CD14-positive monocyte (primary cell): ENCODE data around the gene HES3. TPM values are rescaled to one million over a fixed set of nuclear protein-coding genes. Genes with fewer than 3 reads are reported as not detected.

Experiments used
- DNase-seq, 3 donors: peaks; one replicate each; pipeline ENCODE4 v3.0.0-alpha.2; 2011 to 2022
- H2AFZ ChIP-seq: 2 replicates; pipeline ENCODE4 v1.6.0; 2012; ENCODE audit warnings: mild to moderate bottlenecking, low read depth, low read length, inconsistent platforms; ENCODE audit not compliant: insufficient read depth, poor library complexity, severe bottlenecking
- H3K27ac ChIP-seq, 2 donors: 1 replicate in 1 of 2; 2 replicates in 1 of 2; pipeline ENCODE4 v1.5.1; 2012 to 2013; ENCODE audit warnings: low read length in 2 of 2, control low read depth in 1 of 2, inconsistent platforms in 1 of 2, low read depth in 1 of 2, mild to moderate bottlenecking in 1 of 2
- H3K27me3 ChIP-seq, 2 donors: one replicate each; pipeline versions ENCODE4 v1.6.0 to v1.6.1; 2011 to 2013; ENCODE audit warnings: low read length in 2 of 2; ENCODE audit not compliant: control insufficient read depth in 2 of 2, insufficient read depth in 2 of 2
- H3K36me3 ChIP-seq, 2 donors: replicated peaks in 1 of 2; 1 replicate in 1 of 2; 2 replicates in 1 of 2; pipeline versions ENCODE4 v1.5.1 to v1.6.1; 2012 to 2013; ENCODE audit warnings: low read length in 2 of 2, control low read depth in 1 of 2, inconsistent platforms in 1 of 2, mild to moderate bottlenecking in 1 of 2; ENCODE audit not compliant: insufficient read depth in 2 of 2, control insufficient read depth in 1 of 2
- H3K4me1 ChIP-seq, 2 donors: 1 replicate in 1 of 2; 2 replicates in 1 of 2; pipeline versions ENCODE4 v1.5.1 to v1.6.1; 2012 to 2013; ENCODE audit warnings: low read length in 2 of 2, control low read depth in 1 of 2, inconsistent platforms in 1 of 2, mild to moderate bottlenecking in 1 of 2, moderate library complexity in 1 of 2; ENCODE audit not compliant: insufficient read depth in 2 of 2, control insufficient read depth in 1 of 2
- H3K4me2 ChIP-seq: replicated peaks from 2 replicates; pipeline ENCODE3; 2012; ENCODE audit warnings: low read length, moderate library complexity, mild to moderate bottlenecking; ENCODE audit not compliant: poor library complexity, severe bottlenecking; ENCODE audit errors: extremely low read depth
- H3K4me3 ChIP-seq, 3 experiments: fragments of 200-600 bp in 1 of 3; sonication (generic) in 1 of 3; replicated peaks in 1 of 3; 1 replicate in 2 of 3; 2 replicates in 1 of 3; pipeline ENCODE4 v1.5.1; 2011 to 2013; ENCODE audit warnings: low read length in 3 of 3, mild to moderate bottlenecking in 3 of 3, control low read depth in 2 of 3, low read depth in 2 of 3, inconsistent platforms in 1 of 3, moderate library complexity in 1 of 3
- H3K79me2 ChIP-seq: 2 replicates; pipeline ENCODE4 v1.6.0; 2012; ENCODE audit warnings: mild to moderate bottlenecking, control low read depth, inconsistent platforms, low read length, moderate library complexity; ENCODE audit not compliant: insufficient read depth
- H3K9ac ChIP-seq: 2 replicates; pipeline ENCODE4 v1.6.0; 2017; ENCODE audit warnings: low read length, mild to moderate bottlenecking; ENCODE audit not compliant: insufficient read depth, poor library complexity, severe bottlenecking
- H3K9me3 ChIP-seq, 2 donors: replicated peaks in 1 of 2; 1 replicate in 1 of 2; 2 replicates in 1 of 2; pipeline versions ENCODE4 v1.5.1 to v1.6.1; 2012 to 2013; ENCODE audit warnings: low read length in 2 of 2, control low read depth in 1 of 2; ENCODE audit not compliant: control insufficient read depth in 1 of 2, insufficient read depth in 1 of 2
- H4K20me1 ChIP-seq: 2 replicates; pipeline ENCODE4 v1.6.0; 2012; ENCODE audit warnings: mild to moderate bottlenecking, low read length, control low read depth, moderate library complexity; ENCODE audit not compliant: insufficient read depth
- H3K27ac Mint-ChIP-seq, 7 donors: one replicate each; pipeline ENCODE4 v1.8.0; 2020; ENCODE audit warnings: mild to moderate bottlenecking in 7 of 7, mixed read lengths in 7 of 7, moderate library complexity in 6 of 7, inconsistent platforms in 2 of 7
- H3K27me3 Mint-ChIP-seq, 3 donors: one replicate each; pipeline ENCODE4 v1.8.0; 2021 to 2022; ENCODE audit warnings: low read depth in 3 of 3, mild to moderate bottlenecking in 3 of 3, mixed read lengths in 3 of 3, moderate library complexity in 3 of 3, inconsistent platforms in 1 of 3
- H3K36me3 Mint-ChIP-seq, 2 donors: one replicate each; pipeline ENCODE4 v1.8.0; 2020; ENCODE audit warnings: mixed read lengths in 2 of 2, inconsistent platforms in 1 of 2, mild to moderate bottlenecking in 1 of 2
- H3K4me1 Mint-ChIP-seq: one replicate; pipeline ENCODE4 v1.8.0; 2020; ENCODE audit warnings: mild to moderate bottlenecking, mixed read lengths
- H3K4me3 Mint-ChIP-seq, 2 donors: one replicate each; pipeline ENCODE4 v1.8.0; 2020; ENCODE audit warnings: mild to moderate bottlenecking in 2 of 2, mixed read lengths in 2 of 2, moderate library complexity in 1 of 2
- H3K9me3 Mint-ChIP-seq, 7 donors: one replicate each; pipeline ENCODE4 v1.8.0; 2020 to 2022; ENCODE audit warnings: mixed read lengths in 7 of 7, mild to moderate bottlenecking in 6 of 7, moderate library complexity in 6 of 7, inconsistent platforms in 2 of 7
- CTCF ChIP-seq: fragments of 200-600 bp; IDR thresholded peaks from one replicate; pipeline ENCODE4 v1.8.0; 2022; ENCODE audit warnings: antibody characterized with exemption, mild to moderate bottlenecking
- WGBS: methylation state at CpG from one replicate; pipeline ENCODE4 v1.1.5; 2013; ENCODE audit warnings: missing lambda C conversion rate; ENCODE audit not compliant: insufficient coverage; 5-methylcytosine and 5-hydroxymethylcytosine counted together
- intact Hi-C, 2 donors: fragments of 100-400 bp; cut with micrococcal nuclease; formaldehyde crosslinking; loops; one replicate each; pipeline versions ENCODE4 v1.15.0 to v1.15.1; 2023
- polyA plus RNA-seq, 3 donors: library from polyadenylated mRNA; depleted of rRNA in 1 of 3; unstranded in 2 of 3; stranded (reverse) in 1 of 3; fragments of 300-500 nt in 2 of 3; fragments of >200 nt in 1 of 3; fragmentation: Illumina TruSeq in 2 of 3; gene quantifications; 1 replicate in 2 of 3; 2 replicates in 1 of 3; pipeline ENCODE4 v1.2.3, GENCODE V29; 2012 to 2021

HES3 gene
- polyA plus RNA-seq, 3 donors = not detected

GRCh38 chr1:6209661-6210580 lies 34.1 kb upstream of the HES3 start:
- peak overlapping the region; percentile 75 for H3K4me2 ChIP-seq
- Mint-ChIP-seq H3K27me3 (peaks cover 50 to 77% (median 56%) of the 10 kb centered on the region in 3 donors), H3K9me3 (peaks cover 0 to 14% (median 1%) of the 10 kb centered on the region in 7 donors), H3K4me3 (peak overlapping the region in 1 of 2 donors; percentile 68), H3K4me1 (peaks cover 21% of the 10 kb centered on the region), H3K36me3 (peaks cover 0 to 3% of the 10 kb centered on the region in 2 donors), H3K27ac (no peak overlapping the region)
- no peak for DNase-seq
- no peak overlapping the region for H3K27ac ChIP-seq
- H3K79me2 ChIP-seq = no peaks in the 10 kb centered on the region
- no peak overlapping the region for H3K9ac ChIP-seq
- H4K20me1 ChIP-seq = no peaks in the 10 kb centered on the region
- peak overlapping the region in 1 of 3 experiments; percentile 62 for H3K4me3 ChIP-seq
- 80% methylated on average over 15 of the region's 17 CpGs for WGBS
- intact Hi-C loops = loop anchor here in 1 of 2 donors (10.0 kb wide), 1 partner anchor 155 kb away; no protein-coding TSS in a partner anchor
- peak overlapping the region; percentile 67 for H2AFZ ChIP-seq
- H3K4me1 ChIP-seq = peaks cover 20 to 34% of the 10 kb centered on the region in 2 donors
- no peak for TF ChIP-seq CTCF
- peaks cover 0 to 13% of the 10 kb centered on the region in 2 donors for H3K9me3 ChIP-seq
- no peaks in the 10 kb centered on the region for H3K36me3 ChIP-seq
- H3K27me3 ChIP-seq = peaks cover 29 to 50% of the 10 kb centered on the region in 2 donors

- Mint-ChIP-seq H3K9me3 (peaks cover 0 to 12% (median 1%) of the 10 kb centered on the region in 7 donors), H3K27me3 (peaks cover 43 to 75% (median 49%) of the 10 kb centered on the region in 3 donors), H3K4me1 (peaks cover 18% of the 10 kb centered on the region), H3K27ac (no peak overlapping the region), H3K36me3 (peaks cover 0 to 3% of the 10 kb centered on the region in 2 donors), H3K4me3 (no peak overlapping the region)
- peaks cover 11 to 26% of the 10 kb centered on the region in 2 donors for H3K4me1 ChIP-seq
- no peak overlapping the region for H3K27ac ChIP-seq
- H3K27me3 ChIP-seq = peaks cover 23 to 41% of the 10 kb centered on the region in 2 donors
- H3K9ac ChIP-seq = no peak overlapping the region
- no peaks in the 10 kb centered on the region for H4K20me1 ChIP-seq
- H2AFZ ChIP-seq = no peak overlapping the region
- H3K4me2 ChIP-seq = no peak overlapping the region
- H3K4me3 ChIP-seq = no peak overlapping the region
- H3K79me2 ChIP-seq = no peaks in the 10 kb centered on the region
- WGBS = 94% methylated on average over 23 of the region's 29 CpGs
- intact Hi-C loops = no loop called here
- H3K9me3 ChIP-seq = peaks cover 0 to 13% of the 10 kb centered on the region in 2 donors
- no peak for DNase-seq
- no peak for TF ChIP-seq CTCF
- no peaks in the 10 kb centered on the region for H3K36me3 ChIP-seq
Observed at GRCh38 chr1:6210591-6211355, 33.2 kb upstream of the HES3 start.
